ENCODE data around the gene GABPA. TPM values are rescaled to one million over a fixed set of nuclear protein-coding genes. Genes with fewer than 3 reads are reported as not detected.

The GABPA gene
- total and polyA plus RNA-seq, 2 of the 13 experiments (the other 11 are each of a cell fraction or from before 2014, with no cell fraction given) = 7.4 to 13.2 TPM

GRCh38 chr21:25801217-25802014 lies 66.6 kb downstream of the GABPA start (continued):
- TF ChIP-seq BRD4 (CRISPR knock-in tag; IDR thresholded peaks at IDR 0.05) (no peak), ZNF451 (CRISPR knock-in tag; IDR thresholded peaks at IDR 0.05) (no peak), KIAA2018 (CRISPR knock-in tag; IDR thresholded peaks at IDR 0.05; ENCODE audit: borderline replicate concordance) (no peak), TGIF2 (CRISPR knock-in tag; IDR thresholded peaks at IDR 0.05) (no peak), CTCF (CRISPR knock-in tag; IDR thresholded peaks at IDR 0.05) (peak; percentile 97), MIXL1 (CRISPR knock-in tag; IDR thresholded peaks at IDR 0.05) (peak; percentile 35; the same call in 1 of the 2 replicates), ZNF232 (CRISPR knock-in tag; IDR thresholded peaks at IDR 0.05; ENCODE audit: borderline replicate concordance) (no peak), TFE3 (CRISPR knock-in tag; IDR thresholded peaks at IDR 0.05) (no peak), RFX5 (IDR thresholded peaks at IDR 0.05; ENCODE audit: low read depth, low read length) (no peak), ZNF598 (CRISPR knock-in tag; IDR thresholded peaks at IDR 0.05; ENCODE audit: borderline replicate concordance) (peak; percentile 24; the same call in 1 of the 2 replicates), ZNF556 (CRISPR knock-in tag; IDR thresholded peaks at IDR 0.05; ENCODE audit: borderline replicate concordance) (peak; percentile 83), CEBPG (CRISPR knock-in tag; IDR thresholded peaks at IDR 0.05) (no peak)
